B cell (primary cell): Measurements from ENCODE around the gene PRR35. TPM values are rescaled to one million over a fixed set of nuclear protein-coding genes. Genes with fewer than 3 reads are reported as not detected.

Experiments used
- ATAC-seq: fragments of 200-7000 bp; cut with Tn5 transposase; one replicate; pipeline ENCODE4 v1.10.0; 2021; ENCODE audit warnings: low read depth, mild to moderate bottlenecking, moderate number of reproducible peaks, moderate library complexity
- CTCF ChIA-PET: fragments of 350-600 bp; sonication (Branson Sonifier 250); formaldehyde crosslinking; loops from one replicate; lab custom pipeline; 2021; ENCODE audit warnings: antibody characterized with exemption, inconsistent platforms; lab: Charles Lee
- POLR2A ChIA-PET: fragments of 350-600 bp; sonication (Branson Sonifier 250); formaldehyde crosslinking; loops from one replicate; lab custom pipeline; 2021; ENCODE audit warnings: antibody characterized with exemption; lab: Charles Lee
- DNase-seq: peaks from one replicate; pipeline ENCODE4 v3.0.0; 2013
- H2AFZ ChIP-seq: 2 replicates; pipeline ENCODE4 v1.6.1; 2012; ENCODE audit warnings: mild to moderate bottlenecking, low read depth, low read length; ENCODE audit not compliant: insufficient read depth, poor library complexity, severe bottlenecking
- H3K27ac ChIP-seq, 2 donors: 1 replicate in 1 of 2; 2 replicates in 1 of 2; pipeline ENCODE4 v1.5.1; 2012 to 2013; ENCODE audit warnings: low read length in 2 of 2, mild to moderate bottlenecking in 2 of 2, moderate library complexity in 1 of 2
- H3K27me3 ChIP-seq, 4 experiments: fragments of 200-600 bp in 1 of 4; sonication (generic) in 1 of 4; replicated peaks in 1 of 4; 1 replicate in 2 of 4; 2 replicates in 2 of 4; pipeline versions ENCODE4 v1.6.1 to v1.7.0; 2013 to 2016; ENCODE audit warnings: low read length in 3 of 4, mild to moderate bottlenecking in 2 of 4, mixed read lengths in 1 of 4, moderate library complexity in 1 of 4; ENCODE audit not compliant: insufficient read depth in 4 of 4, control insufficient read depth in 3 of 4; ENCODE audit errors: control extremely low read depth in 1 of 4
- H3K36me3 ChIP-seq, 2 experiments: replicated peaks in 1 of 2; 1 replicate in 1 of 2; 2 replicates in 1 of 2; pipeline versions ENCODE4 v1.6.1 to v1.7.1; 2013; ENCODE audit warnings: low read length in 1 of 2; ENCODE audit not compliant: insufficient read depth in 2 of 2, control insufficient read depth in 1 of 2; ENCODE audit errors: control extremely low read depth in 1 of 2, extremely low read depth in 1 of 2
- H3K4me1 ChIP-seq, 2 donors: fragments of 200-600 bp in 1 of 2; sonication (generic) in 1 of 2; 1 replicate in 1 of 2; 2 replicates in 1 of 2; pipeline versions ENCODE4 v1.5.1 to v1.6.1; 2013 to 2017; ENCODE audit warnings: low read length in 2 of 2; ENCODE audit not compliant: control insufficient read depth in 2 of 2, insufficient read depth in 2 of 2
- H3K4me2 ChIP-seq: replicated peaks from 2 replicates; pipeline ENCODE3; 2012; ENCODE audit warnings: mild to moderate bottlenecking, low read depth, low read length; ENCODE audit not compliant: poor library complexity, severe bottlenecking
- H3K4me3 ChIP-seq, 5 experiments: fragments of 200-600 bp in 1 of 5; sonication (generic) in 1 of 5; 1 replicate in 3 of 5; 2 replicates in 2 of 5; pipeline versions ENCODE4 v1.5.1 to v1.7.0; 2011 to 2016; ENCODE audit warnings: low read length in 4 of 5, mild to moderate bottlenecking in 4 of 5, low read depth in 2 of 5, control low read depth in 1 of 5, moderate library complexity in 1 of 5; ENCODE audit not compliant: insufficient read depth in 1 of 5; ENCODE audit errors: control extremely low read depth in 1 of 5, extremely low read depth in 1 of 5
- H3K79me2 ChIP-seq: fragments of 200-600 bp; sonication (generic); one replicate; pipeline ENCODE4 v1.6.0; 2016; ENCODE audit warnings: low read length; ENCODE audit not compliant: control insufficient read depth, insufficient read depth
- H3K9ac ChIP-seq: fragments of 200-600 bp; sonication (generic); 2 replicates; pipeline ENCODE4 v1.6.1; 2017; ENCODE audit warnings: mild to moderate bottlenecking, low read length, moderate library complexity
- H3K9me3 ChIP-seq, 3 donors: one replicate each; pipeline versions ENCODE4 v1.6.1 to v1.7.1; 2013; ENCODE audit warnings: low read length in 2 of 3; ENCODE audit not compliant: control insufficient read depth in 2 of 3, insufficient read depth in 1 of 3; ENCODE audit errors: control extremely low read depth in 1 of 3
- H4K20me1 ChIP-seq: 2 replicates; pipeline ENCODE4 v1.6.0; 2012; ENCODE audit warnings: mild to moderate bottlenecking, low read length; ENCODE audit not compliant: insufficient read depth, control insufficient read depth, poor library complexity, severe bottlenecking
- H3K27ac Mint-ChIP-seq: one replicate; pipeline ENCODE4 v1.8.0; 2021; ENCODE audit warnings: mixed read lengths
- H3K27me3 Mint-ChIP-seq: one replicate; pipeline ENCODE4 v1.8.0; 2021; ENCODE audit warnings: mixed read lengths
- H3K4me1 Mint-ChIP-seq: one replicate; pipeline ENCODE4 v1.8.0; 2021; ENCODE audit warnings: mixed read lengths
- H3K4me3 Mint-ChIP-seq: one replicate; pipeline ENCODE4 v1.8.0; 2021; ENCODE audit warnings: mixed read lengths
- H3K9me3 Mint-ChIP-seq: one replicate; pipeline ENCODE4 v1.8.0; 2022; ENCODE audit warnings: mixed read lengths; ENCODE audit not compliant: insufficient read depth
- EZH2 ChIP-seq: IDR thresholded peaks from 2 replicates; pipeline ENCODE4 v1.6.1; 2012; ENCODE audit warnings: borderline replicate concordance, low read depth, mild to moderate bottlenecking, moderate library complexity, low read length; ENCODE audit not compliant: insufficient read depth, poor library complexity, severe bottlenecking
- WGBS: methylation state at CpG from one replicate; pipeline ENCODE4 v1.1.5; 2013; ENCODE audit warnings: missing lambda C conversion rate; ENCODE audit not compliant: insufficient coverage; 5-methylcytosine and 5-hydroxymethylcytosine counted together
- intact Hi-C: fragments of 100-400 bp; cut with micrococcal nuclease; formaldehyde crosslinking; loops from one replicate; pipeline ENCODE4 v1.10.0; 2022
- polyA plus RNA-seq: library from polyadenylated mRNA; depleted of rRNA; stranded (reverse); fragments of >200 nt; gene quantifications from 2 replicates; pipeline ENCODE4 v1.2.3, GENCODE V29; 2012
- total RNA-seq, 2 donors: library from RNA; stranded (reverse); fragments of 120-200 nt in 1 of 2; gene quantifications; 1 replicate in 1 of 2; 2 replicates in 1 of 2; pipeline versions ENCODE4 v1.2.3 to v1.2.4, GENCODE V29; 2013 to 2022
- TF ChIP-seq, protein P1 (sequence below): fragments of 200-600 bp; IDR thresholded peaks from one replicate; pipeline ENCODE4 v1.8.0; 2022; ENCODE audit warnings: antibody characterized with exemption, mild to moderate bottlenecking

The PRR35 gene
- total and polyA plus RNA-seq, 2 donors (not counting 1 experiment from before 2014, with no cell fraction given) = not detected

DNA sequence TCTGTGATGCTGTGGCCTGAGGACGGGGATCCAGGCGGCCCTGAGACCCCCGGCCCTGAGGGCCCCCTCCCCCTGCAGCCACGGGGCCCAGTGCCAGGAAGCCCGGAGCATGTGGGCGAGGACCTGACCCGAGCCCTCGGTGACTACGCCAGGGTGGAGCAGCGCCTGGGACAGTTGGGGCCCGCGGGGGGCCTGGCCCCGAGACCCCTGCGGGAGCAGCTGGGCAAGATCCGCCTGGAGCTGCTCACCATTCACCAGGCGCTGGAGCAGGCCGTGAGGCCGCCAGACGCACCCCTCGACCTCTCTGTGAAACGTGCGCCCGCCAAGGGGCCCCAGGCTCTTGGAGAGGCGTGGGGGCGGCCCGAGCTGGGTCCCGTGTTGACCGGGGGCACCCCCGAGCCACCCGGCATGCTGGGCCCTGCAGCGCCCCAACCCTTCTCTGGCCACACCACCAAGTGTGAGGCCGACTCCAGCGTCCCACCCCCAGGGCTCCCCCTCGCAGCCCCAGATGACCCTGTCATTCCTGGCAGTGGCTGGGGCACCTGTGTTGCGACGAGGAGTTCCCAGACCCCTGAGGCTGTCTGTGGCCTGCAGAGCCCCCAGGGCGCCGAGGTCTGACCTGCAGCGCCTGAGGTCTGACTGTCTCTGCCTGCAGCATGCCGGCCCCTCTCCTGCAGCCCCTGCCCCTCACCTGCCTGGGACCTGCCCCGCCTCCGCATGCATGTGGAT lies 4.7 kb downstream of the PRR35 start:
- Mint-ChIP-seq H3K4me1 (peaks cover 21% of the 10 kb centered on the region), H3K27me3 (peaks cover 6% of the 10 kb centered on the region), H3K27ac (no peak overlapping the region), H3K4me3 (no peak overlapping the region), H3K9me3 (no peaks in the 10 kb centered on the region)
- H3K27ac ChIP-seq = no peak overlapping the region
- intact Hi-C loops = no loop called here
- no peak overlapping the region for H3K4me3 ChIP-seq
- peaks cover 25% of the 10 kb centered on the region for H3K79me2 ChIP-seq
- no peaks in the 10 kb centered on the region for H3K36me3 ChIP-seq
- WGBS = 95% methylated on average over 42 of the region's 42 CpGs
- H3K4me1 ChIP-seq = peaks cover 27 to 38% of the 10 kb centered on the region in 2 donors
- H4K20me1 ChIP-seq = no peaks in the 10 kb centered on the region
- TF ChIP-seq, protein P1, sequence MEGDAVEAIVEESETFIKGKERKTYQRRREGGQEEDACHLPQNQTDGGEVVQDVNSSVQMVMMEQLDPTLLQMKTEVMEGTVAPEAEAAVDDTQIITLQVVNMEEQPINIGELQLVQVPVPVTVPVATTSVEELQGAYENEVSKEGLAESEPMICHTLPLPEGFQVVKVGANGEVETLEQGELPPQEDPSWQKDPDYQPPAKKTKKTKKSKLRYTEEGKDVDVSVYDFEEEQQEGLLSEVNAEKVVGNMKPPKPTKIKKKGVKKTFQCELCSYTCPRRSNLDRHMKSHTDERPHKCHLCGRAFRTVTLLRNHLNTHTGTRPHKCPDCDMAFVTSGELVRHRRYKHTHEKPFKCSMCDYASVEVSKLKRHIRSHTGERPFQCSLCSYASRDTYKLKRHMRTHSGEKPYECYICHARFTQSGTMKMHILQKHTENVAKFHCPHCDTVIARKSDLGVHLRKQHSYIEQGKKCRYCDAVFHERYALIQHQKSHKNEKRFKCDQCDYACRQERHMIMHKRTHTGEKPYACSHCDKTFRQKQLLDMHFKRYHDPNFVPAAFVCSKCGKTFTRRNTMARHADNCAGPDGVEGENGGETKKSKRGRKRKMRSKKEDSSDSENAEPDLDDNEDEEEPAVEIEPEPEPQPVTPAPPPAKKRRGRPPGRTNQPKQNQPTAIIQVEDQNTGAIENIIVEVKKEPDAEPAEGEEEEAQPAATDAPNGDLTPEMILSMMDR = no peak
- H3K27me3 ChIP-seq = peaks cover 0 to 13% (median 4%) of the 10 kb centered on the region in 4 experiments
- DNase-seq = no peak
- no peak overlapping the region for H3K9ac ChIP-seq
- no peak for ATAC-seq
- no peaks in the 10 kb centered on the region for H3K9me3 ChIP-seq
- ChIA-PET POLR2A (no interaction called here), CTCF (no interaction called here)
- no peak overlapping the region for H2AFZ ChIP-seq
- H3K4me2 ChIP-seq = no peak overlapping the region

DNA sequence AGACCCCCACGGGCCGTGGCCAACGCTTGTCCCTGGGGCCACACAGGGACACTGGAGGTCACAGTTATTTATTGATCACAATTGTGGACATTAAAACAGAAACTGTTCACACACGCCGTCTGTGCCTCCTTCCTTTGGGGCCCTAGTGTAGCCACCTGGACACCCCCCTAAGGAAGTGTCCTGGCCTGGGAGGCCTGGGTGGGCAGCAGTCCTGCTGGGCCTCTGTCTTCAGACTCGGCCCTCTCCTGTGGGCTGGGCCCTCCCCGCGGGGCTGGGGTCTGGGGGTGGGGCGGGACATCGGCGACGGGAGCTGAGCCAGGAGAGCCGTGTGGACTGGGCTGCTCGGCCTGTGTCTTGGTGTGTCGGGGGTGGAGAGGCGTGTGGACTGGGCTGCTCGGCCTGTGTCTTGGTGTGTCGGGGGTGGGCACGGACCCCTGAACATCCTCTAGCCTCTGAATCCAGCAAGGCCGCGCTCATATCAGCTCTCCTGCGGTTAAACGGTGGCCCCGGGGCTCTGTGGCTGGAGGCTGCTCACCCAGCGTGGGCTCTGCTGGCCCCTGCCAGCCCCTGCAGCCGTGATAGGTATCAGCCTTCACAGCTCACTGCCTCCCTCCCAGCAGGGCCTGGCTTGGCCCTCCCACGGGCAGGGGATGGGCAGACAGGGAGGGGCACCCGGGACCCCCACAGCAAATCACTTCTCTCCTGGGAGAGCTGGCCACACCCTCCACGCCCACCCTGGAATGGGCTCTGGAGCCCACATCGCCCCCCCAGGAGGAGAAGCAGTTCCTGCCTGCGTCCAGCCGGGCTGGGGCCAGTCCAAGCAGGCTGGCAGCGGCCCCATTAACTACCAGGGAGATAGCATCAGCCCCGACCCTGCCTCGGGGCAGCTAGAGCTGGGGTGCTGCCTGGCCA lies 5.5 kb downstream of the PRR35 start:
- Mint-ChIP-seq H3K27ac (no peak overlapping the region), H3K9me3 (no peaks in the 10 kb centered on the region), H3K4me3 (no peak overlapping the region), H3K4me1 (peaks cover 24% of the 10 kb centered on the region), H3K27me3 (peaks cover 6% of the 10 kb centered on the region)
- no peak overlapping the region for H3K27ac ChIP-seq
- H4K20me1 ChIP-seq = no peaks in the 10 kb centered on the region
- H3K4me1 ChIP-seq = peaks cover 29 to 43% of the 10 kb centered on the region in 2 donors
- no peak for DNase-seq
- no peaks in the 10 kb centered on the region for H3K36me3 ChIP-seq
- no peaks in the 10 kb centered on the region for H3K9me3 ChIP-seq
- peak overlapping the region; percentile 84 for H2AFZ ChIP-seq
- 85% methylated on average over 35 of the region's 35 CpGs for WGBS
- peaks cover 25% of the 10 kb centered on the region for H3K79me2 ChIP-seq
- H3K4me3 ChIP-seq = no peak overlapping the region
- peaks cover 0 to 13% (median 4%) of the 10 kb centered on the region in 4 experiments for H3K27me3 ChIP-seq
- no peak overlapping the region for H3K9ac ChIP-seq
- POLR2A ChIA-PET = interaction anchor here (3.0 kb wide), 1 partner anchor 38 kb away, joined by 8 read pairs; the partner anchor contains the start of gene CAPN15
- CTCF ChIA-PET = no interaction called here
- TF ChIP-seq EZH2 = no peak
- TF ChIP-seq, protein P1 = no peak
- H3K4me2 ChIP-seq = peak overlapping the region; percentile 80
- no peak for ATAC-seq
- intact Hi-C loops = no loop called here
